OCI-LY7 (cell line): ENCODE results near the gene IHH.

Experiments used
- EZH2phosphoT487 ChIP-seq: fragments of 200-600 bp; sonication (generic); IDR thresholded peaks from 2 replicates; pipeline ENCODE4 v1.6.1; 2018; ENCODE audit warnings: low read depth, borderline replicate concordance, mild to moderate bottlenecking, mixed run types, antibody characterized with exemption, low read length, moderate library complexity, mixed read lengths
- TF ChIP-seq, protein P1 (sequence below): fragments of 200-600 bp; sonication (generic); conservative IDR thresholded peaks from 2 replicates; pipeline ENCODE4 v1.5.1; 2014; ENCODE audit warnings: mild to moderate bottlenecking, antibody characterized with exemption, low read length, moderate library complexity, mixed read lengths

DNA sequence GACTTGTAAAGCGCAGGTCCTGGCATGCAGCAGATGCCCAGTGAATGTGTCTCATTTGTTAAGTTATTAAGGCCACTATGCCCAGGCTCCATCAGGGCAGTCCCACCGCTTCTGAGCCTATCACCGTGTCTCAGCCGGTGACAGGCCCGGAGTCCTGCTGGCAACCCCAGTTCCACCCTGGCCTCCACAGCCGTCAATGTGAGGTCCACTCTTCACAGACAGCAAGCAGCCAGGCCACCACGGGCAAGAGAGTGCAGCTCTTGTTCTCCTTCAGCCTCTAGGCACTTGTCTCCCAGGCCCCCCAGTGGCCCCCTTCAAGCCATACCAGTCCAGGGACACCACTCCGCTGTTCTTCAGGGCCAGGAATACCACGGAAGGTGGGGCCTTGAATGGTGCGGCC lies 42.0 kb downstream of the IHH start:
- TF ChIP-seq, protein P1, sequence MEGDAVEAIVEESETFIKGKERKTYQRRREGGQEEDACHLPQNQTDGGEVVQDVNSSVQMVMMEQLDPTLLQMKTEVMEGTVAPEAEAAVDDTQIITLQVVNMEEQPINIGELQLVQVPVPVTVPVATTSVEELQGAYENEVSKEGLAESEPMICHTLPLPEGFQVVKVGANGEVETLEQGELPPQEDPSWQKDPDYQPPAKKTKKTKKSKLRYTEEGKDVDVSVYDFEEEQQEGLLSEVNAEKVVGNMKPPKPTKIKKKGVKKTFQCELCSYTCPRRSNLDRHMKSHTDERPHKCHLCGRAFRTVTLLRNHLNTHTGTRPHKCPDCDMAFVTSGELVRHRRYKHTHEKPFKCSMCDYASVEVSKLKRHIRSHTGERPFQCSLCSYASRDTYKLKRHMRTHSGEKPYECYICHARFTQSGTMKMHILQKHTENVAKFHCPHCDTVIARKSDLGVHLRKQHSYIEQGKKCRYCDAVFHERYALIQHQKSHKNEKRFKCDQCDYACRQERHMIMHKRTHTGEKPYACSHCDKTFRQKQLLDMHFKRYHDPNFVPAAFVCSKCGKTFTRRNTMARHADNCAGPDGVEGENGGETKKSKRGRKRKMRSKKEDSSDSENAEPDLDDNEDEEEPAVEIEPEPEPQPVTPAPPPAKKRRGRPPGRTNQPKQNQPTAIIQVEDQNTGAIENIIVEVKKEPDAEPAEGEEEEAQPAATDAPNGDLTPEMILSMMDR = no peak
- TF ChIP-seq EZH2phosphoT487 = no peak
